Liver (tissue), 9 donors: Measurements from ENCODE around the gene MALRD1. TPM values are rescaled to one million over a fixed set of nuclear protein-coding genes. Genes with fewer than 3 reads are reported as not detected.

Experiments used
- DNase-seq: peaks from one replicate; pipeline ENCODE4 v3.0.0-alpha.2; 2017; ENCODE audit warnings: low spot score
- H3K27ac ChIP-seq, 2 donors: one replicate each; pipeline ENCODE4 v1.7.0; 2013; ENCODE audit warnings: inconsistent platforms in 2 of 2, low read length in 2 of 2, control low read depth in 1 of 2, low read depth in 1 of 2, mild to moderate bottlenecking in 1 of 2
- H3K27me3 ChIP-seq, 4 donors: one replicate each; pipeline versions ENCODE4 v1.6.1 to v1.7.0; 2013; ENCODE audit warnings: low read length in 3 of 4, inconsistent platforms in 1 of 4, mild to moderate bottlenecking in 1 of 4, moderate library complexity in 1 of 4; ENCODE audit not compliant: control insufficient read depth in 4 of 4, insufficient read depth in 4 of 4
- H3K36me3 ChIP-seq, 4 donors: one replicate each; pipeline versions ENCODE4 v1.6.1 to v1.7.0; 2013; ENCODE audit warnings: low read length in 3 of 4, mild to moderate bottlenecking in 3 of 4, low read depth in 1 of 4, moderate library complexity in 1 of 4; ENCODE audit not compliant: control insufficient read depth in 4 of 4, insufficient read depth in 3 of 4
- H3K4me1 ChIP-seq, 4 donors: one replicate each; pipeline versions ENCODE4 v1.6.1 to v1.7.0; 2013; ENCODE audit warnings: low read length in 3 of 4, mild to moderate bottlenecking in 3 of 4, moderate library complexity in 1 of 4; ENCODE audit not compliant: control insufficient read depth in 4 of 4, insufficient read depth in 4 of 4
- H3K4me3 ChIP-seq, 3 donors: one replicate each; pipeline versions ENCODE4 v1.6.1 to v1.7.0; 2013; ENCODE audit warnings: low read length in 3 of 3, control low read depth in 1 of 3, low read depth in 1 of 3, mild to moderate bottlenecking in 1 of 3
- H3K9ac ChIP-seq, 2 donors: one replicate each; pipeline ENCODE4 v1.7.0; 2013; ENCODE audit warnings: low read length in 2 of 2, mild to moderate bottlenecking in 2 of 2, moderate library complexity in 2 of 2, control low read depth in 1 of 2, low read depth in 1 of 2
- H3K9me3 ChIP-seq, 4 donors: one replicate each; pipeline versions ENCODE4 v1.6.1 to v1.7.0; 2013; ENCODE audit warnings: low read length in 3 of 4; ENCODE audit not compliant: control insufficient read depth in 4 of 4
- ATF3 ChIP-seq: IDR thresholded peaks from 2 replicates; pipeline ENCODE4 v1.6.1; 2016; ENCODE audit warnings: antibody characterized with exemption
- CTCF ChIP-seq: fragments of 150-350 bp; IDR thresholded peaks from 2 replicates; pipeline ENCODE4 v1.5.1; 2017; ENCODE audit warnings: improper control_type of control experiment, low read depth, low read length; ENCODE audit not compliant: missing input control
- EGR1 ChIP-seq, 2 donors: IDR thresholded peaks; 2 replicates each; pipeline ENCODE4 v1.6.1; 2016 to 2018; ENCODE audit warnings: antibody characterized with exemption in 2 of 2, low read depth in 2 of 2
- FOXA1 ChIP-seq: IDR thresholded peaks from 2 replicates; pipeline ENCODE4 v1.6.1; 2016; ENCODE audit warnings: antibody characterized with exemption
- FOXA2 ChIP-seq: IDR thresholded peaks from 2 replicates; pipeline ENCODE4 v1.6.1; 2016; ENCODE audit warnings: antibody characterized with exemption
- GABPA ChIP-seq, 2 donors: IDR thresholded peaks in 1 of 2; conservative IDR thresholded peaks in 1 of 2; 2 replicates each; pipeline ENCODE4 v1.6.1; 2016; ENCODE audit warnings: antibody characterized with exemption in 2 of 2, mild to moderate bottlenecking in 1 of 2, moderate library complexity in 1 of 2
- HNF4A ChIP-seq, 2 donors: conservative IDR thresholded peaks; 2 replicates each; pipeline ENCODE4 v1.6.1; 2016; ENCODE audit warnings: antibody characterized with exemption in 2 of 2, mild to moderate bottlenecking in 2 of 2
- HNF4G ChIP-seq: IDR thresholded peaks from 2 replicates; pipeline ENCODE4 v1.6.1; 2016; ENCODE audit warnings: antibody characterized with exemption
- JUND ChIP-seq, 2 donors: IDR thresholded peaks; 2 replicates each; pipeline ENCODE4 v1.6.1; 2016; ENCODE audit warnings: antibody characterized with exemption in 2 of 2
- MAX ChIP-seq: IDR thresholded peaks from 2 replicates; pipeline ENCODE4 v1.6.1; 2016; ENCODE audit warnings: antibody characterized with exemption
- NR2F2 ChIP-seq: IDR thresholded peaks from 2 replicates; pipeline ENCODE4 v1.6.1; 2016; ENCODE audit warnings: antibody characterized with exemption
- RAD21 ChIP-seq, 2 donors: IDR thresholded peaks; 2 replicates each; pipeline ENCODE4 v1.6.1; 2016; ENCODE audit warnings: antibody characterized with exemption in 2 of 2, mild to moderate bottlenecking in 2 of 2
- REST ChIP-seq: IDR thresholded peaks from 2 replicates; pipeline ENCODE4 v1.6.1; 2016; ENCODE audit warnings: antibody characterized with exemption, mild to moderate bottlenecking
- RXRA ChIP-seq, 2 donors: IDR thresholded peaks; 2 replicates each; pipeline ENCODE4 v1.6.1; 2017 to 2018; ENCODE audit warnings: antibody characterized with exemption in 2 of 2, mild to moderate bottlenecking in 1 of 2
- SP1 ChIP-seq: IDR thresholded peaks from 2 replicates; pipeline ENCODE4 v1.6.1; 2018; ENCODE audit warnings: antibody characterized with exemption, mild to moderate bottlenecking
- TAF1 ChIP-seq: conservative IDR thresholded peaks from 2 replicates; pipeline ENCODE4 v1.6.1; 2016; ENCODE audit warnings: antibody characterized with exemption, mild to moderate bottlenecking
- YY1 ChIP-seq: IDR thresholded peaks from 2 replicates; pipeline ENCODE4 v1.6.1; 2016; ENCODE audit warnings: antibody characterized with exemption, mild to moderate bottlenecking
- ZBTB33 ChIP-seq: IDR thresholded peaks from 2 replicates; pipeline ENCODE4 v1.6.1; 2016; ENCODE audit warnings: antibody characterized with exemption
- WGBS: extraction: QIAGEN DNeasy Blood & Tissue Kit; methylation state at CpG from one replicate; pipeline ENCODE4 v1.1.7; 2013; 5-methylcytosine and 5-hydroxymethylcytosine counted together
- polyA plus RNA-seq, 2 donors: library from polyadenylated mRNA; stranded (reverse) in 1 of 2; unstranded in 1 of 2; fragments of 200-250 nt in 1 of 2; fragments of >200 nt in 1 of 2; fragmentation: Nextera tagmentation in 1 of 2; extraction: Ambion mirVana in 1 of 2; gene quantifications; one replicate each; pipeline versions ENCODE4 v1.2.1 to v1.2.3, GENCODE V29; 2013 to 2015
- total RNA-seq, 2 donors: library from RNA; depleted of rRNA; stranded (reverse); fragments of >200 nt; gene quantifications; one replicate each; pipeline ENCODE4 v1.2.3, GENCODE V29; 2014
- donor health status: healthy.
- donor health status: healthy.
- donor health status: healthy.
- donor health status: healthy.
- donor health status: healthy.

MALRD1 gene
- total and polyA plus RNA-seq, 4 donors = 0.37 to 0.59 TPM; not detected in 2

GRCh38 chr10:19063986-19064385 lies 15.4 kb downstream of the MALRD1 start:
- H3K4me1 ChIP-seq = no peaks in the 10 kb centered on the region
- H3K36me3 ChIP-seq = no peaks in the 10 kb centered on the region
- DNase-seq = no peak
- no peak overlapping the region for H3K27ac ChIP-seq
- no peak for TF ChIP-seq FOXA1
- no peak for TF ChIP-seq RXRA (IDR thresholded peaks at IDR 0.05)
- TF ChIP-seq HNF4A (conservative IDR thresholded peaks at IDR 0.05) = no peak
- no peak for TF ChIP-seq TAF1
- no peak for TF ChIP-seq SP1
- TF ChIP-seq NR2F2 = no peak
- TF ChIP-seq ZBTB33 = no peak
- no peak for TF ChIP-seq YY1
- TF ChIP-seq FOXA2 = no peak
- no peak for TF ChIP-seq ATF3
- no peak for TF ChIP-seq CTCF
- TF ChIP-seq GABPA (IDR thresholded peaks at IDR 0.05 in 1 of 2, conservative IDR thresholded peaks at IDR 0.05 in 1 of 2) = no peak
- TF ChIP-seq EGR1 (IDR thresholded peaks at IDR 0.05; ENCODE audit: low read depth in 2 of 2) = no peak
- no peak for TF ChIP-seq RAD21 (IDR thresholded peaks at IDR 0.05)
- no peak for TF ChIP-seq MAX
- no peak for TF ChIP-seq REST
- no peak for TF ChIP-seq JUND (IDR thresholded peaks at IDR 0.05)
- TF ChIP-seq HNF4G = no peak
- H3K4me3 ChIP-seq = no peak overlapping the region
- no peaks in the 10 kb centered on the region for H3K27me3 ChIP-seq
- no peaks in the 10 kb centered on the region for H3K9me3 ChIP-seq
- 78% methylated on average over 6 of the region's 6 CpGs for WGBS
- H3K9ac ChIP-seq = no peak overlapping the region
